Keratinocyte (primary cell): ENCODE data around the gene KRTAP3-3. TPM values are rescaled to one million over a fixed set of nuclear protein-coding genes. Genes with fewer than 3 reads are reported as not detected.

Experiments
- DNase-seq: peaks from one replicate; pipeline ENCODE4 v3.0.0-alpha.2; 2011; ENCODE audit warnings: low read depth, missing footprints, low spot score
- FAIRE-seq: peaks from 2 replicates; lab custom pipeline; 2011; peaks lifted over from hg19 to GRCh38; lab: Jason Lieb, UNC
- H2AFZ ChIP-seq: 2 replicates; pipeline ENCODE4 v1.6.0; 2012; ENCODE audit warnings: low read length, control low read depth, inconsistent platforms; ENCODE audit not compliant: control insufficient read depth
- H3K27ac ChIP-seq: 2 replicates; pipeline ENCODE4 v1.5.1; 2011; ENCODE audit warnings: low read length; ENCODE audit not compliant: control insufficient read depth, insufficient read depth
- H3K27me3 ChIP-seq: 3 replicates; pipeline ENCODE4 v1.6.0; 2011; ENCODE audit warnings: low read length; ENCODE audit not compliant: control insufficient read depth, insufficient read depth; ENCODE audit errors: extremely low read depth
- H3K36me3 ChIP-seq, 2 experiments: 2 replicates in 1 of 2; 3 replicates in 1 of 2; pipeline ENCODE4 v1.5.1; 2011; ENCODE audit warnings: low read length in 2 of 2, mild to moderate bottlenecking in 1 of 2; ENCODE audit not compliant: control insufficient read depth in 2 of 2, insufficient read depth in 2 of 2; ENCODE audit errors: extremely low read depth in 1 of 2
- H3K4me1 ChIP-seq: 3 replicates; pipeline ENCODE4 v1.5.1; 2011; ENCODE audit warnings: low read length; ENCODE audit not compliant: control insufficient read depth, insufficient read depth; ENCODE audit errors: extremely low read depth
- H3K4me2 ChIP-seq: 3 replicates; pipeline ENCODE4 v1.6.0; 2011; ENCODE audit warnings: low read depth, low read length; ENCODE audit not compliant: control insufficient read depth, insufficient read depth; ENCODE audit errors: extremely low read depth
- H3K4me3 ChIP-seq, 3 experiments: fragments of 200-600 bp in 1 of 3; sonication (generic) in 1 of 3; 2 replicates in 2 of 3; 3 replicates in 1 of 3; pipeline ENCODE4 v1.5.1; 2011 to 2016; ENCODE audit warnings: low read length in 3 of 3, mild to moderate bottlenecking in 3 of 3, control low read depth in 2 of 3, inconsistent platforms in 1 of 3, low read depth in 1 of 3, mixed read lengths in 1 of 3, mixed run types in 1 of 3, moderate library complexity in 1 of 3; ENCODE audit not compliant: control insufficient read depth in 2 of 3, insufficient read depth in 2 of 3; ENCODE audit errors: extremely low read depth in 1 of 3
- H3K79me2 ChIP-seq: 2 replicates; pipeline ENCODE4 v1.6.0; 2012; ENCODE audit warnings: low read length; ENCODE audit not compliant: control insufficient read depth, insufficient read depth
- H3K9ac ChIP-seq: 3 replicates; pipeline ENCODE4 v1.6.0; 2011; ENCODE audit warnings: low read length; ENCODE audit not compliant: control insufficient read depth, insufficient read depth; ENCODE audit errors: extremely low read depth
- H3K9me1 ChIP-seq: 3 replicates; pipeline ENCODE4 v1.6.0; 2011; ENCODE audit warnings: low read length; ENCODE audit not compliant: control insufficient read depth, insufficient read depth; ENCODE audit errors: extremely low read depth
- H3K9me3 ChIP-seq: 2 replicates; pipeline ENCODE4 v1.5.1; 2012; ENCODE audit warnings: low read depth, low read length; ENCODE audit not compliant: control insufficient read depth
- H4K20me1 ChIP-seq: 3 replicates; pipeline ENCODE4 v1.6.0; 2011; ENCODE audit warnings: low read length; ENCODE audit not compliant: control insufficient read depth, insufficient read depth; ENCODE audit errors: extremely low read depth
- EZH2 ChIP-seq: IDR thresholded peaks from one replicate; pipeline ENCODE4 v1.6.1; 2012; ENCODE audit warnings: inconsistent platforms, mild to moderate bottlenecking, low read length, moderate library complexity
- dilution Hi-C: fragments of 300-500 bp; cut with MboI; formaldehyde crosslinking; loops from one replicate; pipeline ENCODE4 v1.7.0; 2020; ENCODE audit warnings: low sequenced_read_pairs; ENCODE audit not compliant: extremely low pct_ligation_motif_present
- polyA plus RNA-seq, 5 experiments: library from polyadenylated mRNA; depleted of rRNA in 3 of 5; stranded (reverse) in 3 of 5; stranded (forward) in 1 of 5; unstranded in 1 of 5; fragments of >200 nt; gene quantifications; 1 replicate in 1 of 5; 2 replicates in 3 of 5; 3 replicates in 1 of 5; pipeline versions ENCODE4 v1.2.1 to v1.2.3, GENCODE V29; 2011 to 2012; ENCODE audit warnings: missing spikeins in 2 of 5, low read depth in 1 of 5, low replicate concordance in 1 of 5
- TF ChIP-seq, protein P1 (sequence below), 3 experiments: IDR thresholded peaks in 1 of 3; conservative IDR thresholded peaks in 1 of 3; optimal IDR thresholded peaks in 1 of 3; 2 replicates in 2 of 3; 3 replicates in 1 of 3; pipeline versions ENCODE3 to v1.5.1; 2011; ENCODE audit warnings: low read length in 3 of 3, mild to moderate bottlenecking in 3 of 3, moderate library complexity in 2 of 3, control low read depth in 1 of 3, inconsistent platforms in 1 of 3; ENCODE audit not compliant: insufficient read depth in 2 of 3; ENCODE audit errors: extremely low read depth in 1 of 3

Gene KRTAP3-3
- polyA plus RNA-seq, 1 donor (not counting 4 experiments of a cell fraction or from before 2014, with no cell fraction given) = not detected

DNA sequence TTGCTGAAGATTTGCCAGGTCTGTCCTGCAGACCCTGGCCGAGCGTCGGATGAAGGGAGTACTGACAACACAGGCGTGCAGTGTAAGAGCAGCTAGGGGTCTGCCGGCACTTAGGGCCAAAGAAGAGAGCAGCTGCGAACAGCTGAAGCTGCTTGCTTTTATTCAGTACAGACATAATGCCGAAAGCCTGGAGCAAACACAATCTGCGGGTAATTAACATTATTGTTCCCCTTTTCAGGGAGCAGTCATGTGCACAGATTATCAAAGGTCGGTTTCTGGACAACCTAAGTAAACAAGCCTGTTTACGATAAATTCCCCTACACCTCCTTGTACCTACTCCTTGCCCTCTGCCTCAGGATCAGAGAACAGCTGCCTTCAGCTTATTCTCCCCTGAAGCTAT, 44.5 kb downstream of the KRTAP3-3 start:
- H3K27ac ChIP-seq = no peak overlapping the region
- TF ChIP-seq, protein P1, sequence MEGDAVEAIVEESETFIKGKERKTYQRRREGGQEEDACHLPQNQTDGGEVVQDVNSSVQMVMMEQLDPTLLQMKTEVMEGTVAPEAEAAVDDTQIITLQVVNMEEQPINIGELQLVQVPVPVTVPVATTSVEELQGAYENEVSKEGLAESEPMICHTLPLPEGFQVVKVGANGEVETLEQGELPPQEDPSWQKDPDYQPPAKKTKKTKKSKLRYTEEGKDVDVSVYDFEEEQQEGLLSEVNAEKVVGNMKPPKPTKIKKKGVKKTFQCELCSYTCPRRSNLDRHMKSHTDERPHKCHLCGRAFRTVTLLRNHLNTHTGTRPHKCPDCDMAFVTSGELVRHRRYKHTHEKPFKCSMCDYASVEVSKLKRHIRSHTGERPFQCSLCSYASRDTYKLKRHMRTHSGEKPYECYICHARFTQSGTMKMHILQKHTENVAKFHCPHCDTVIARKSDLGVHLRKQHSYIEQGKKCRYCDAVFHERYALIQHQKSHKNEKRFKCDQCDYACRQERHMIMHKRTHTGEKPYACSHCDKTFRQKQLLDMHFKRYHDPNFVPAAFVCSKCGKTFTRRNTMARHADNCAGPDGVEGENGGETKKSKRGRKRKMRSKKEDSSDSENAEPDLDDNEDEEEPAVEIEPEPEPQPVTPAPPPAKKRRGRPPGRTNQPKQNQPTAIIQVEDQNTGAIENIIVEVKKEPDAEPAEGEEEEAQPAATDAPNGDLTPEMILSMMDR (optimal IDR thresholded peaks at IDR 0.05 in 1 of 3, IDR thresholded peaks at IDR 0.05 in 1 of 3, conservative IDR thresholded peaks at IDR 0.05 in 1 of 3; ENCODE audit: extremely low read depth in 1 of 3, insufficient read depth in 2 of 3, low read length in 3 of 3) = no peak
- no peak for TF ChIP-seq EZH2
- no peak overlapping the region for H3K4me3 ChIP-seq
- H3K27me3 ChIP-seq = no peaks in the 10 kb centered on the region
- no peaks in the 10 kb centered on the region for H3K9me1 ChIP-seq
- FAIRE-seq = no peak
- no peak overlapping the region for H3K4me2 ChIP-seq
- H3K36me3 ChIP-seq = no peaks in the 10 kb centered on the region
- no peaks in the 10 kb centered on the region for H4K20me1 ChIP-seq
- no peak overlapping the region for H2AFZ ChIP-seq
- H3K9me3 ChIP-seq = no peaks in the 10 kb centered on the region
- no peak for DNase-seq
- no peak overlapping the region for H3K9ac ChIP-seq
- no peaks in the 10 kb centered on the region for H3K79me2 ChIP-seq
- peaks cover 22% of the 10 kb centered on the region for H3K4me1 ChIP-seq
- dilution Hi-C loops = no loop called here

DNA sequence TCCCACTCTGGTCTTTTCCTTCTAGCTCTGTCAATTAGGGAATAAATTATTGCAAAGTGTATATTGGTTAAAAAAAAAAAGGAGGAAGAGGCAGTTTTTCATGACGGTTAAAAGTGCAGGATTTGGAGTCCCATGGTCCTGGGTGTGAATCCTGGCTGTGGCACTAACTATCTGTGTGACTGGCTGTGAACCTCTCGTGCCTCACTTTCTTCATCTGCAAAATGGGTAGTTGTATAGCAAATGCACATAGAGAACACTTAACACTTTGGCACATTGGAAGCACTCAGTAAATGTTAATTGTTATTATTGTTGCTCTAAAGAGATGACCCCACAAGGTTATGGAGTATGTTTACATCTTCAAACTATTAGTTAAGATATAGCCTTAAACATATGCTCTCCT, 46.0 kb downstream of the KRTAP3-3 start:
- no peak for TF ChIP-seq EZH2
- TF ChIP-seq, protein P1 (optimal IDR thresholded peaks at IDR 0.05 in 1 of 3, IDR thresholded peaks at IDR 0.05 in 1 of 3, conservative IDR thresholded peaks at IDR 0.05 in 1 of 3; ENCODE audit: extremely low read depth in 1 of 3, insufficient read depth in 2 of 3, low read length in 3 of 3) = no peak
- dilution Hi-C loops = no loop called here
- Histone ChIP-seq H3K36me3 (no peaks in the 10 kb centered on the region), H3K9me1 (no peaks in the 10 kb centered on the region), H3K79me2 (no peaks in the 10 kb centered on the region), H3K4me3 (no peak overlapping the region), H3K4me2 (no peak overlapping the region), H4K20me1 (no peaks in the 10 kb centered on the region), H3K4me1 (peaks cover 7% of the 10 kb centered on the region), H3K27me3 (no peaks in the 10 kb centered on the region), H3K27ac (no peak overlapping the region), H3K9ac (no peak overlapping the region), H2AFZ (no peak overlapping the region), H3K9me3 (no peaks in the 10 kb centered on the region)
- no peak for FAIRE-seq
- DNase-seq = no peak
